Myocyte (in vitro differentiated cells): ENCODE results near the gene PRPS1. TPM values are rescaled to one million over a fixed set of nuclear protein-coding genes. Genes with fewer than 3 reads are reported as not detected.
"Not testable (repeated sequence)": the region's sequence is repeated elsewhere in the genome, so short reads cannot be mapped to it uniquely, and the experiment has no call there.

ENCODE experiments used
- DNase-seq: peaks from one replicate; pipeline ENCODE4 v3.0.0-alpha.2; 2012; ENCODE audit warnings: low read depth
- total RNA-seq: library from RNA; depleted of rRNA; stranded (reverse); fragments of >200 nt; gene quantifications from 2 replicates; pipeline ENCODE4 v1.2.3, GENCODE V29; 2014

Gene PRPS1
- total RNA-seq, 1 donor from 2014 or later = 51.6 TPM

- peak; percentile 58 for DNase-seq
Measured at GRCh38 chrX:107674480-107675364, 46.4 kb downstream of the PRPS1 start.

- DNase-seq = no peak
Measured at GRCh38 chrX:107675365-107675654, 47.0 kb downstream of the PRPS1 start.

- peak; percentile 41 for DNase-seq
Measured at GRCh38 chrX:107675823-107676555, 47.7 kb downstream of the PRPS1 start.

GRCh38 chrX:107676559-107677378 is 48.5 kb downstream of the PRPS1 start:
- peak; percentile 90 for DNase-seq

GRCh38 chrX:107677501-107677901 is 49.2 kb downstream of the PRPS1 start:
- DNase-seq = peak; percentile 62

- no peak for DNase-seq
Measured at GRCh38 chrX:107677909-107678308, 49.6 kb downstream of the PRPS1 start.

GRCh38 chrX:107678957-107679740 is 50.8 kb downstream of the PRPS1 start:
- peak; percentile 54 for DNase-seq

GRCh38 chrX:107682256-107682655 is 53.9 kb downstream of the PRPS1 start:
- no peak for DNase-seq

GRCh38 chrX:107683124-107683895 is 55.0 kb downstream of the PRPS1 start:
- DNase-seq = no peak

- DNase-seq = no peak
Measured at GRCh38 chrX:107683931-107684330, 55.6 kb downstream of the PRPS1 start.

- DNase-seq = no peak
Measured at GRCh38 chrX:107684956-107685385, 56.7 kb downstream of the PRPS1 start.

GRCh38 chrX:107685586-107685985 is 57.3 kb downstream of the PRPS1 start:
- not testable (repeated sequence) for DNase-seq

- no peak for DNase-seq
Measured at GRCh38 chrX:107686026-107686425, 57.7 kb downstream of the PRPS1 start.

GRCh38 chrX:107686792-107687191 is 58.5 kb downstream of the PRPS1 start:
- DNase-seq = no peak

- DNase-seq = no peak
Measured at GRCh38 chrX:107687445-107687844, 59.1 kb downstream of the PRPS1 start.

GRCh38 chrX:107691024-107691448 is 62.7 kb downstream of the PRPS1 start:
- DNase-seq = no peak

- DNase-seq = no peak
Measured at GRCh38 chrX:107699616-107700015, 71.3 kb downstream of the PRPS1 start.

- DNase-seq = peak; percentile 67
Measured at GRCh38 chrX:107700317-107700774, 72.0 kb downstream of the PRPS1 start.
